Prostate gland (tissue), 2 donors: ENCODE results near the gene NAB1. TPM values are rescaled to one million over a fixed set of nuclear protein-coding genes. Genes with fewer than 3 reads are reported as not detected.
A peak's percentile ranks its signal among the peaks of the same experiment; 100 is the strongest.

Source experiments
- DNase-seq: peaks from one replicate; pipeline ENCODE4 v3.0.0-alpha.2; 2019; ENCODE audit warnings: low spot score
- H3K27ac ChIP-seq, 2 donors: fragments of 200-600 bp; sonication (generic); 2 replicates each; pipeline ENCODE4 v1.5.1; 2017 to 2019
- H3K27me3 ChIP-seq: fragments of 200-600 bp; sonication (generic); replicated peaks from 2 replicates; pipeline ENCODE4 v1.5.1; 2019; ENCODE audit not compliant: insufficient read depth
- H3K36me3 ChIP-seq, 2 donors: fragments of 200-600 bp; sonication (generic); 1 replicate in 1 of 2; 2 replicates in 1 of 2; pipeline versions ENCODE4 v1.5.1 to v1.8.1; 2017 to 2019
- H3K4me1 ChIP-seq: fragments of 200-600 bp; sonication (generic); replicated peaks from 2 replicates; pipeline ENCODE4 v1.5.1; 2019
- H3K4me3 ChIP-seq, 2 donors: fragments of 200-600 bp; sonication (generic); 2 replicates each; pipeline ENCODE4 v1.5.1; 2017 to 2019
- H3K9me3 ChIP-seq: fragments of 200-600 bp; sonication (generic); 2 replicates; pipeline ENCODE4 v1.5.1; 2017
- POLR2A ChIP-seq: fragments of 450-650 bp; IDR thresholded peaks from one replicate; pipeline ENCODE4 v1.6.1; 2016; ENCODE audit warnings: antibody characterized with exemption, mild to moderate bottlenecking
- POLR2AphosphoS5 ChIP-seq: sonication (generic); formaldehyde crosslinking; IDR thresholded peaks from one replicate; pipeline ENCODE4 v1.6.1; 2017; ENCODE audit warnings: antibody characterized with exemption
- WGBS: methylation state at CpG from one replicate; pipeline ENCODE4 v1.1.5; 2018; 5-methylcytosine and 5-hydroxymethylcytosine counted together
- intact Hi-C: fragments of 100-400 bp; cut with DNase I; formaldehyde crosslinking; loops from one replicate; pipeline ENCODE4 v1.14.2; 2022
- total RNA-seq, 2 donors: library from RNA; depleted of rRNA; stranded (reverse); fragments of >200 nt; gene quantifications; one replicate each; pipeline ENCODE4 v1.1.0, GENCODE V29; 2016
- TF ChIP-seq, protein P1 (sequence below), 4 experiments: fragments of 200-600 bp in 2 of 4; fragments of 450-650 bp in 2 of 4; sonication (generic) in 2 of 4; IDR thresholded peaks; 1 replicate in 3 of 4; 2 replicates in 1 of 4; pipeline ENCODE4 v1.5.1; 2016 to 2019; ENCODE audit warnings: antibody characterized with exemption in 4 of 4, mild to moderate bottlenecking in 2 of 4, moderate library complexity in 2 of 4

Gene NAB1
- total RNA-seq, 2 donors from 2014 or later: 36.6 to 48.6 TPM

DNA sequence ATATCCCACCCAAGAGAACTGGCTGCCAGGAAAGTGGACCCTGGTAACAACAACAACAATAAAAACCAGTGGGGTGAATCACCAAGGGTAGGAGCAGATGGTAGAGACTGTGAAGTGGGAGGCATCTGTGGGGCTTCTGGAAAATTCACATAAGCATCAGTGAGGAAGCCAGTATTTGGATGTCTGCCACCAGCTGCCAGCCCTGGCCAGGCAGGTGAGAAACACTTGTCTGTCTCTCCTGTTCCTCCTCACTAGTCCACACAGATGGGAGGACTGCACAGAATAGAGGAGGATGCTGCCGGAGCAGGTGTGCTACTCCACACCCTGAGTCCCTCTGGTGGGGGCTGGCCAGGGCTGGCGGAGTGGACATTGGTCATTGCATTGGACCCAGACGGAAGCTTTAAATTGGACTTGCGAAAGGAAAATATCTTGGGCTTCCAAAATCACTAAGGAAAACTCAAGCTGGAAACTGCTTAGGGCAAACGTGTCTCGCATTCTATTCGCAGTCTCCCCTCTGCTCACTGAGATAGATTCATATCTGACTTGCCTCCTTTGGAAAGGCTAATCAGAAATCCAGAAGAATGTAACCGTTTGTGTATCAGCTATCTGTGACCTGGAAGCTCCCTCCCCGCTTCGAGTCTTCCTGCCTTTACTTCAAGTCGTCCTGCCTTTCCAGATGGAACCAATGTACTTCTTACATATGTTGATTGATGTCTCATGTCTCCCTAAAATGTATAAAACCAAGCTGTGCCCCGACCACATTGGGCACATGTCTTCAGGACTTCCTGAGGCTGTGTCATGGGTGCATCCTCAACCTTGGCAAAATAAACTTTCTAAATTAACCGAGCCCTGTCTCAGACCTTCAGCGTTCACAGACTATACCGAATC is 69.1 kb downstream of the NAB1 start:
- Histone ChIP-seq H3K4me3 (no peak overlapping the region), H3K27me3 (no peaks in the 10 kb centered on the region), H3K27ac (no peak overlapping the region), H3K4me1 (no peaks in the 10 kb centered on the region), H3K9me3 (no peaks in the 10 kb centered on the region), H3K36me3 (no peaks in the 10 kb centered on the region)
- WGBS: 83% methylated on average over 15 of the region's 15 CpGs
- DNase-seq: no peak
- TF ChIP-seq POLR2AphosphoS5 (no peak), POLR2A (no peak)
- TF ChIP-seq, protein P1, sequence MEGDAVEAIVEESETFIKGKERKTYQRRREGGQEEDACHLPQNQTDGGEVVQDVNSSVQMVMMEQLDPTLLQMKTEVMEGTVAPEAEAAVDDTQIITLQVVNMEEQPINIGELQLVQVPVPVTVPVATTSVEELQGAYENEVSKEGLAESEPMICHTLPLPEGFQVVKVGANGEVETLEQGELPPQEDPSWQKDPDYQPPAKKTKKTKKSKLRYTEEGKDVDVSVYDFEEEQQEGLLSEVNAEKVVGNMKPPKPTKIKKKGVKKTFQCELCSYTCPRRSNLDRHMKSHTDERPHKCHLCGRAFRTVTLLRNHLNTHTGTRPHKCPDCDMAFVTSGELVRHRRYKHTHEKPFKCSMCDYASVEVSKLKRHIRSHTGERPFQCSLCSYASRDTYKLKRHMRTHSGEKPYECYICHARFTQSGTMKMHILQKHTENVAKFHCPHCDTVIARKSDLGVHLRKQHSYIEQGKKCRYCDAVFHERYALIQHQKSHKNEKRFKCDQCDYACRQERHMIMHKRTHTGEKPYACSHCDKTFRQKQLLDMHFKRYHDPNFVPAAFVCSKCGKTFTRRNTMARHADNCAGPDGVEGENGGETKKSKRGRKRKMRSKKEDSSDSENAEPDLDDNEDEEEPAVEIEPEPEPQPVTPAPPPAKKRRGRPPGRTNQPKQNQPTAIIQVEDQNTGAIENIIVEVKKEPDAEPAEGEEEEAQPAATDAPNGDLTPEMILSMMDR (IDR thresholded peaks at IDR 0.05): no peak
- intact Hi-C loops: no loop called here

DNA sequence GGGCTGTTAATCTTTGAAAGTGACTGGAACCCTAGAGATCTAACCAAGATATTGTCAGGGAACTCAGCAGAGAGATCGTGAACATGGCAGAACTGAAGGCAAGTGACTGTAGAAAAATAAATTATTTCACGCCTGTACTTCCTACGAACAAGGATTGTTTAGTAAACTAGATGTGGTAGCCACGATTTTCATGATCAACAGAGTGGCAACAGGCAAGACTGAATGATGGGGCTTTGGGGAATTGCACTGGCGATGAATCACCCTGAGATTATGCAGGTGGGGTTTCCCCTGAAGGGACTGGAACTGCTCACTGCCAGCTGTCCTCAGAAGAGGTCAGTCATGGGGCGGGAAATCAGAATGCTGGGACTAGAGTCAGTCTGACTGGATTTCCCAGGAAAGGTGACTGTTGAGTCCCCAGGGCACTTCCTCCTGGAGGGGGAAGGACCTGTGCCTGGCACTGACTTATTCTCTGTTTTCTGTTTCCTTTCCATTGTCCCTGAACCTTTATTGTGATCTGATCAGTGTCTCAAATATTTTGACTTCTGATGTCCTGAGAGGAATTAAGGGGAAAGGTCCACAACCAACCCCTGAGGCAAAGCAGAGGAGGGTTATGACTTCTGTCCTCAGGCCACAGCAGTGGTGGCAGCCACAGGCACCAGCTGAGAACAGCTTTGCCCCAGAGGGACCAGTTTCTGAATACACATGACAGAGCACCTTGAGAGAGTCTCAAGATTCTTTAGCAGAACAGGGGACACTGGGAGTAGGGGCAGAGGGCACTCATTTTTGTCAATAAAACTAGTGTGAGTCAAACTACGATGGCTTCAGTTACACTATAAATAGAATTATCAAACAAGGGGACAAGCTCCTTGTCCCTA is 70.0 kb downstream of the NAB1 start:
- no peaks in the 10 kb centered on the region for H3K27me3 ChIP-seq
- H3K9me3 ChIP-seq: no peaks in the 10 kb centered on the region
- H3K36me3 ChIP-seq: no peaks in the 10 kb centered on the region
- no peak for TF ChIP-seq POLR2A
- no peak overlapping the region for H3K27ac ChIP-seq
- peak; percentile 7 for DNase-seq
- no peaks in the 10 kb centered on the region for H3K4me1 ChIP-seq
- intact Hi-C loops: no loop called here
- H3K4me3 ChIP-seq: no peak overlapping the region
- 51% methylated on average over 7 of the region's 7 CpGs for WGBS

DNA sequence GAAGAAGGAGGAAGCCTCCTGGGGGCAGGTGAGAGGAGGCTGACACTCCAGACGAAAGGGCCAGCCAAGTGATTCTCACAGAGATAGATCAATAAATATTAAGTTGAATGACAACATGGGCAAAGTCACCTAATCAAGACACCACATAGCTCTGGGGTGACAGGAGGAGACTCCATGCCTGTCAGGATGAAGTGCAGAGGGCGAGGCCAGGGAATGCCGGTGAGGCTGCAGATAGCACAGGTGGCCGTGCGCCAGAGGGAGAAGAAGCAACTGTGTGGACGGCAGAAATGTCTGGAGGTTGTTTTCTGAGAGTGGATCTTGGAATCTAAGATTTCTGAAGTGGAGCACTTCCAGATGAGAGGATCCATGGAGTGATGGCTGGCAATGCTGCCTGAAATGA is 71.4 kb downstream of the NAB1 start:
- no peak overlapping the region for H3K4me3 ChIP-seq
- H3K36me3 ChIP-seq: no peaks in the 10 kb centered on the region
- no peaks in the 10 kb centered on the region for H3K27me3 ChIP-seq
- no peak for TF ChIP-seq POLR2AphosphoS5
- TF ChIP-seq, protein P1 (IDR thresholded peaks at IDR 0.05): no peak
- no peak for TF ChIP-seq POLR2A
- no peak overlapping the region for H3K27ac ChIP-seq
- 87% methylated on average over 6 of the region's 6 CpGs for WGBS
- no peak for DNase-seq
- H3K9me3 ChIP-seq: no peaks in the 10 kb centered on the region
- intact Hi-C loops: no loop called here
- H3K4me1 ChIP-seq: no peaks in the 10 kb centered on the region

DNA sequence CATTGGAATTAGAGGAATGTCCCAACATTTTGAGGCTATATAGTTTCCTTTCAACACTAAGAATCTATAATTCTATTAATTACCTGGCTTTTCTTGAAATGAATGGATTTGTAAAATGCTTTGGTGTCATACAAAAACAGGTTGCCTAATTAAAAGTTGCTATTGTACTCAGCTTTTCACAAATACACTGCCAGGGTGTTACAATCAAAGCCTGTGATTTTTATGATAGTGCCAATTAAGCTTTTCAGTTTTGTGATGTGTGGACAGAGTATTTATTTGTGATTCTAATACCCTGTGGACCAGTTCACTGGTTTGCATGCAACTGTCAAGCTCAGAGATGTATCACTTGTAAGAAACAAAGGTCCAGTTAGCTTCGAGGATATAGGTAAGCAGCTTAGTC is 71.8 kb downstream of the NAB1 start:
- no peak overlapping the region for H3K4me3 ChIP-seq
- no peaks in the 10 kb centered on the region for H3K36me3 ChIP-seq
- no peak overlapping the region for H3K27ac ChIP-seq
- no peaks in the 10 kb centered on the region for H3K27me3 ChIP-seq
- intact Hi-C loops: no loop called here
- H3K9me3 ChIP-seq: no peaks in the 10 kb centered on the region
- no peak for TF ChIP-seq POLR2AphosphoS5
- no peaks in the 10 kb centered on the region for H3K4me1 ChIP-seq
- WGBS: 85% methylated on average over 1 of the region's 1 CpG
- no peak for DNase-seq

DNA sequence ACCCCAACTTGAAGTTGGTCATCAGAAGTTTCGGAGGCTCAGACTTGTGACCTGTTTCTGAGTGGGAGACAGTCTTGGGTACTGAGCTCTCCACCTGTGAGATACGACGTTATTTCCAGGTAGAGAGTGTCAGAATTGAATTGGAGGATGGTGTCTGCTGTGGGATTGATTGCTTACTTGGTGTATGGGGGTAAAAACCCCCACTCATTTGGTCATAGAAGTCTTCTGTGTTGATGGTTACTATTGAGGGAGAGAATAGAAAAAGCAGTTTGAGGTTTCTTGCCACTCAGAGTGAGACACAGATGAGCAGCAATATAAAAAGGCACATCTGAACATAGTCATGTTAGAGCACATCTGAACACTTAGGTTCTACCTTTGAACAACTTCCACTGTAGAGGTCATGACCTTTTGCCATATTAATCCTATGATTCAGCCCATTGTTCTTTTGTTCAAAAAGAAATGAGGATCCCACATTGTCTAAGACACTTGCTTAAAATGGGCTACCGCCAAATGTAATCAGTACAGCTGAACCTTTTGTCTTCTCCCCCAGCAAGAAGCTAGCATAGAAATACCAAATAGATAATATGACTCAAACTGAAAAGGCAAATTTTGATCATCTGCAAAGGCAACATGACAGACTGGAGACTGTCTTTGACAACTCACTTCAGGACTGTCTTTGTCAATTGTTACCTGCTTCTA is 73.3 kb downstream of the NAB1 start:
- WGBS: 94% methylated on average over 4 of the region's 4 CpGs
- no peaks in the 10 kb centered on the region for H3K36me3 ChIP-seq
- H3K4me3 ChIP-seq: no peak overlapping the region
- no peak for DNase-seq
- H3K27ac ChIP-seq: no peak overlapping the region
- intact Hi-C loops: no loop called here
- TF ChIP-seq POLR2A (no peak), POLR2AphosphoS5 (no peak)
- TF ChIP-seq, protein P1 (IDR thresholded peaks at IDR 0.05): no peak
- H3K9me3 ChIP-seq: no peaks in the 10 kb centered on the region
- H3K4me1 ChIP-seq: no peaks in the 10 kb centered on the region
- no peaks in the 10 kb centered on the region for H3K27me3 ChIP-seq
